Measurements from ENCODE around the gene PROB1. TPM values are rescaled to one million over a fixed set of nuclear protein-coding genes. Genes with fewer than 3 reads are reported as not detected.

PROB1 gene
- total and polyA plus RNA-seq, 2 experiments from 2014 or later, result 0.10 to 0.63 TPM

DNA sequence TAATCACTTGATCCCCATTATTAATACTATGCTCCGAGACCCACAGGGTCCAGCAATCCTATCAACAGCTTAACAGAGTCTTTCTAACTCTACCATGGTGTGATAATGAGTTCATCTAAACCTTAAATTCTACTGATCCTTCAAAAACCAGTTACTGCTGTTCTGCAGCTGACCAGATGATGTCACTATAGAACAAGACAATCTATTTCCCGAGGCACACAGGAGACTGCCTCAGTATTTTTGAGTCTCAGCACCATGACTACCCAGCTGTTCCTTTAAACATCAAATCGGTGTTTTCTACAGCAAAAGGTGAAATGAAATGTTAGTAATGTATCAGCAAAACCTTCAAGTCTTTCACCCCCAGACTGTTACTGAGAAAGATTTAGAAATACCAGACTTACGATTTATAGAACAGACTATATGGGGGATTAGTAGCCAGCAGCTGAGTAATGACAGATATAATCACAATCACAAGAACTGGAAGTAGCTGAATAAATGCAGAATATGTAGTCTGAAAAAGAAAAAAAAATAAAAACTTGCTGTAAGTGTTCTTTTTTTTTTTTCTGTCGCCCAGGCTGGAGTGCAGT is 27.5 kb upstream of the PROB1 start:
- Histone ChIP-seq H3K4me2 (no peak overlapping the region), H3K9me2 (replicated peaks; ENCODE audit: insufficient read depth) (no peaks in the 10 kb centered on the region), H2AFZ (no peak overlapping the region), H3K27ac (no peak overlapping the region), H3K9me3 (ENCODE audit: low read depth) (no peaks in the 10 kb centered on the region), H3K36me3 (replicated peaks; ENCODE audit: insufficient read depth, low read depth) (no peaks in the 10 kb centered on the region), H3K27me3 (no peaks in the 10 kb centered on the region), H4K20me1 (ENCODE audit: insufficient read depth, poor library complexity, severe bottlenecking) (no peaks in the 10 kb centered on the region), H3K79me2 (no peaks in the 10 kb centered on the region), H3K4me1 (ENCODE audit: insufficient read depth) (peaks cover 16% of the 10 kb centered on the region), H3K4me3 (no peak overlapping the region)
- DNase-seq (ENCODE audit: low spot score), result peak; percentile 73
- TF ChIP-seq, protein P1, sequence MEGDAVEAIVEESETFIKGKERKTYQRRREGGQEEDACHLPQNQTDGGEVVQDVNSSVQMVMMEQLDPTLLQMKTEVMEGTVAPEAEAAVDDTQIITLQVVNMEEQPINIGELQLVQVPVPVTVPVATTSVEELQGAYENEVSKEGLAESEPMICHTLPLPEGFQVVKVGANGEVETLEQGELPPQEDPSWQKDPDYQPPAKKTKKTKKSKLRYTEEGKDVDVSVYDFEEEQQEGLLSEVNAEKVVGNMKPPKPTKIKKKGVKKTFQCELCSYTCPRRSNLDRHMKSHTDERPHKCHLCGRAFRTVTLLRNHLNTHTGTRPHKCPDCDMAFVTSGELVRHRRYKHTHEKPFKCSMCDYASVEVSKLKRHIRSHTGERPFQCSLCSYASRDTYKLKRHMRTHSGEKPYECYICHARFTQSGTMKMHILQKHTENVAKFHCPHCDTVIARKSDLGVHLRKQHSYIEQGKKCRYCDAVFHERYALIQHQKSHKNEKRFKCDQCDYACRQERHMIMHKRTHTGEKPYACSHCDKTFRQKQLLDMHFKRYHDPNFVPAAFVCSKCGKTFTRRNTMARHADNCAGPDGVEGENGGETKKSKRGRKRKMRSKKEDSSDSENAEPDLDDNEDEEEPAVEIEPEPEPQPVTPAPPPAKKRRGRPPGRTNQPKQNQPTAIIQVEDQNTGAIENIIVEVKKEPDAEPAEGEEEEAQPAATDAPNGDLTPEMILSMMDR (IDR thresholded peaks at IDR 0.05; ENCODE audit: poor library complexity), result peak; percentile 89
- TF ChIP-seq EZH2 (IDR thresholded peaks at IDR 0.05; ENCODE audit: borderline replicate concordance), result no peak
- 42% methylated on average over 5 of the region's 5 CpGs for WGBS (ENCODE audit: low lambda C conversion rate, missing lambda C conversion rate)

DNA sequence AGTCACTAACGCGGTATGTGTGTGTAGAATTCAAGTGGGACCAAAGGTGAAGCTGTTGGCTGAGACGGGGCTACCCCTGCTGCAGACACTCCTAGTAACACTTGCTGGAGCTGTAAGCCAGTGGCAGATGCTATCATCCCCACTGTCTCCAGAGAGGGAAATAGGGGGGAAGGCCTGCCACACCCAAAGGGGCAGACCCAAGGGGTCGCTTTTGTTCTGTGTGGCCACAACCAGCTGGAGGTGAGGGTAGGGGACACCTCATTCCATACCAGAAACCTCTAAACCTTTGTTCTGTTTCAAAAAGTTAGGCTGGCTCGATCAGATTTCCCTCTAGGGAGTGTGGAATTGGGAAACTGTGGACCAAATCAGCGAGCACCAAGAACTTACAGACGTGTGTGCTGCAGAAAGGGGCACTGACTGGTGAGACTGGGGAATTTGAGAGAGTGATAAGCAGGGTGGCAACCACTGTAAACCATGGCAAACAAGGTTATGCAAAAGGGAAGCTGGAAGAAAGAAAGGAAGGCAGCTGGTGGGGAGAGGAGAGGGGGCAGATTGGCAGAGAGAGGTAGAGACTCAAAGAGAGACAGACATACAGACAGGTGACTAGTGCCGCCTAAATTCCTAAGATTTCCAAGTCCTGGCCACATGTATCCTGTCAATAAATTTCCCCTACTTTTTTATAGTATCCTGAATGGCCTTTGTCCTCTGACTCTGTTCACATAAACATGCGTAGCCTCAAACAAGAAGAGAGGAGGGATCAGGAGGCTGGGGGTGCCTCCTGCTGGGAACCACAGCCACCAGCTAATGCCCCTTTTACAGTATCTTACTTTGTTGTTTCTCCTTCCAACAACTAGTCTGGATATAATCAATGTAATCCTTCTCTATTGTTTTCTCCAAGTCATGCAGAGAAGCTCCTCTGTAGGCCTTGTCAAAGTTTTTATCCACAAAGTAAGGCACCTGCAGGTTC is 24.6 kb upstream of the PROB1 start:
- Histone ChIP-seq H3K4me1 (ENCODE audit: insufficient read depth) (peaks cover 21% of the 10 kb centered on the region), H2AFZ (no peak overlapping the region), H3K36me3 (replicated peaks; ENCODE audit: insufficient read depth, low read depth) (no peaks in the 10 kb centered on the region), H3K27ac (peak overlapping the region; percentile 64), H3K9me2 (replicated peaks; ENCODE audit: insufficient read depth) (no peaks in the 10 kb centered on the region), H3K79me2 (no peaks in the 10 kb centered on the region), H3K9me3 (ENCODE audit: low read depth) (no peaks in the 10 kb centered on the region), H3K4me3 (no peak overlapping the region), H3K27me3 (no peaks in the 10 kb centered on the region), H3K4me2 (peak overlapping the region; percentile 6), H4K20me1 (ENCODE audit: insufficient read depth, poor library complexity, severe bottlenecking) (no peaks in the 10 kb centered on the region)
- 79% methylated on average over 9 of the region's 9 CpGs for WGBS (ENCODE audit: low lambda C conversion rate, missing lambda C conversion rate)
- TF ChIP-seq, protein P1 (IDR thresholded peaks at IDR 0.05; ENCODE audit: poor library complexity), result peak; percentile 22
- no peak for TF ChIP-seq EZH2 (IDR thresholded peaks at IDR 0.05; ENCODE audit: borderline replicate concordance)
- DNase-seq (ENCODE audit: low spot score), result peak; percentile 43

DNA sequence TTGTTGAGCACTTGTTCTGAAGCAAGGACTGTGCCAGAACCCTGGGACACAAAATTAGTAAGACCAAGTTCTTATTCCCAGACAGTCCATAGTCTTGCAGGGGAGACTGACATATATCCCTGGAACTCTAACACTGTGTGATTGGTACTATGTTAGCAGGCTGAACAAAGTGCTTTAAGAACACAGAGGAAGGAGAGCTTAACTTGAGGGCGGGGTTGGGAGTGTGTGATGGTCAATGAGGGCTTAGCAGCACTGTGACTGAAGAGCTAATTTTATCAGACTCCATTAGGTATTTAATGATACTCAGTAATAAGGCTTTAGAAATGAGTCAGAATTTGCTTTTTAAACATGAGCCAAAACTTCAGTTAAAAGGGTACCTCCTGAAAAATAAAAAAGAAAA is 23.9 kb upstream of the PROB1 start:
- Histone ChIP-seq H3K27me3 (no peaks in the 10 kb centered on the region), H4K20me1 (ENCODE audit: insufficient read depth, poor library complexity, severe bottlenecking) (no peaks in the 10 kb centered on the region), H3K36me3 (replicated peaks; ENCODE audit: insufficient read depth, low read depth) (no peaks in the 10 kb centered on the region), H3K4me1 (ENCODE audit: insufficient read depth) (peaks cover 21% of the 10 kb centered on the region), H3K9me3 (ENCODE audit: low read depth) (no peaks in the 10 kb centered on the region), H3K9me2 (replicated peaks; ENCODE audit: insufficient read depth) (no peaks in the 10 kb centered on the region), H3K79me2 (no peaks in the 10 kb centered on the region), H3K4me3 (no peak overlapping the region), H2AFZ (no peak overlapping the region), H3K4me2 (no peak overlapping the region), H3K27ac (peak overlapping the region; percentile 64)
- TF ChIP-seq EZH2 (IDR thresholded peaks at IDR 0.05; ENCODE audit: borderline replicate concordance) (no peak), EZH2phosphoT487 (IDR thresholded peaks at IDR 0.05; ENCODE audit: low read depth, severe bottlenecking, unreplicated experiment) (no peak)
- TF ChIP-seq, protein P1 (IDR thresholded peaks at IDR 0.05; ENCODE audit: poor library complexity), result no peak
- WGBS (ENCODE audit: low lambda C conversion rate, missing lambda C conversion rate), result 93% methylated on average over 1 of the region's 1 CpG
- no peak for DNase-seq (ENCODE audit: low spot score)

Data from hepatocyte (in vitro differentiated cells).